ENCODE data around the gene TNFAIP2.

GRCh38 chr14:103101257-103101962 is 21.9 kb upstream of the TNFAIP2 start:
- TF ChIP-seq CTCF (conservative IDR thresholded peaks at IDR 0.05) (no peak), EZH2 (IDR thresholded peaks at IDR 0.05; ENCODE audit: low read depth) (no peak)

Measured in PC-9 (cell line).